K562 (cell line): ENCODE data around the gene R3HDM1. TPM values are rescaled to one million over a fixed set of nuclear protein-coding genes. Genes with fewer than 3 reads are reported as not detected.

ENCODE experiments used
- BRF1 ChIP-seq: IDR thresholded peaks from 3 replicates; pipeline ENCODE4 v1.6.1; 2011; ENCODE audit warnings: borderline replicate concordance, mild to moderate bottlenecking; ENCODE audit not compliant: insufficient read length; ENCODE audit errors: extremely low read depth
- CBX3 ChIP-seq, 2 experiments: IDR thresholded peaks; 1 replicate in 1 of 2; 2 replicates in 1 of 2; pipeline ENCODE4 v1.6.1; 2012; ENCODE audit warnings: inconsistent platforms in 2 of 2, low read length in 2 of 2, borderline replicate concordance in 1 of 2, control low read depth in 1 of 2
- DIDO1 ChIP-seq: fragments of 450-650 bp; IDR thresholded peaks from 2 replicates; pipeline ENCODE4 v1.6.1; 2016; ENCODE audit warnings: low read depth, missing biosample characterization, missing genetic modification characterization
- HDAC2 ChIP-seq: fragments of 450-650 bp; IDR thresholded peaks from 2 replicates; pipeline ENCODE4 v1.6.1; 2016; ENCODE audit warnings: mild to moderate bottlenecking
- HMGXB4 ChIP-seq: sonication (generic); formaldehyde crosslinking; IDR thresholded peaks from 2 replicates; pipeline ENCODE4 v1.8.1; 2023; ENCODE audit warnings: mild to moderate bottlenecking, missing genetic modification reagents
- HNRNPK ChIP-seq: fragments of 200-400 bp; formaldehyde crosslinking; IDR thresholded peaks from one replicate; pipeline ENCODE4 v1.6.1; 2018; ENCODE audit warnings: mild to moderate bottlenecking, low read depth, low read length; ENCODE audit not compliant: poor library complexity, severe bottlenecking
- ID3 ChIP-seq, 2 experiments: fragments of 250-450 bp in 1 of 2; fragments of 450-650 bp in 1 of 2; sonication (Bioruptor Pico) in 1 of 2; IDR thresholded peaks; 2 replicates each; pipeline versions ENCODE4 v1.6.1 to v1.8.0; 2016 to 2021; ENCODE audit warnings: mild to moderate bottlenecking in 2 of 2, moderate library complexity in 2 of 2, missing compliant biosample characterization in 1 of 2, missing genetic modification characterization in 1 of 2
- MEF2D ChIP-seq: conservative IDR thresholded peaks from 2 replicates; pipeline ENCODE4 v1.6.1; 2016; ENCODE audit warnings: low read depth, missing genetic modification characterization, missing compliant biosample characterization
- NCOA4 ChIP-seq: fragments of 450-650 bp; IDR thresholded peaks from 2 replicates; pipeline ENCODE4 v1.6.1; 2018; ENCODE audit warnings: mild to moderate bottlenecking; ENCODE audit not compliant: partially characterized antibody
- NFXL1 ChIP-seq: fragments of 450-650 bp; formaldehyde crosslinking; IDR thresholded peaks from 2 replicates; pipeline ENCODE4 v1.4.0; 2021; ENCODE audit warnings: mild to moderate bottlenecking
- PHB2 ChIP-seq: fragments of 450-650 bp; IDR thresholded peaks from 2 replicates; pipeline ENCODE4 v1.6.1; 2017; ENCODE audit warnings: low read depth
- RNF2 ChIP-seq: sonication (generic); IDR thresholded peaks from 2 replicates; pipeline ENCODE4 v1.6.1; 2016
- TAF1 ChIP-seq: IDR thresholded peaks from 2 replicates; pipeline ENCODE4 v1.6.1; 2011; ENCODE audit warnings: mild to moderate bottlenecking, low read length, moderate library complexity; ENCODE audit not compliant: insufficient read depth, control insufficient read depth, severe bottlenecking; ENCODE audit errors: extremely low read depth
- THRB ChIP-seq: fragments of 450-650 bp; formaldehyde crosslinking; conservative IDR thresholded peaks from 2 replicates; pipeline ENCODE4 v1.4.0; 2022; ENCODE audit warnings: mild to moderate bottlenecking, missing genetic modification characterization
- polyA plus RNA-seq, 8 experiments: library from polyadenylated mRNA; depleted of rRNA in 4 of 8; stranded (reverse) in 5 of 8; unstranded in 3 of 8; fragments of >200 nt; fragmentation: Nextera tagmentation in 2 of 8; fragmentation: Illumina TruSeq in 1 of 8; extraction: Ambion mirVana in 2 of 8; extraction: Trizol in 1 of 8; gene quantifications; 2 replicates each; pipeline versions ENCODE4 v1.2.1 to v1.2.3, GENCODE V29; 2011 to 2014; ENCODE audit warnings: inconsistent platforms in 1 of 8, missing spikeins in 1 of 8
- total RNA-seq, 7 experiments: library from RNA; depleted of rRNA in 6 of 7; stranded (reverse); fragments of >200 nt in 6 of 7; fragmentation: Illumina TruSeq in 2 of 7; extraction: Trizol in 2 of 7; gene quantifications; 2 replicates each; pipeline versions ENCODE4 v1.2.1 to v1.2.3, GENCODE V29; 2011 to 2021; ENCODE audit warnings: low replicate concordance in 1 of 7
- TF ChIP-seq, protein P1 (sequence below): fragments of 200-800 bp; sonication (Bioruptor generic); IDR thresholded peaks from 2 replicates; pipeline ENCODE4 v1.6.1; 2017; ENCODE audit warnings: missing genetic modification characterization, missing compliant biosample characterization

The R3HDM1 gene
- total and polyA plus RNA-seq, 9 of the 15 experiments (the other 6 are each of a cell fraction or from before 2014, with no cell fraction given): 12.4 to 89.4 (median 31.0) TPM

- TF ChIP-seq, protein P1, sequence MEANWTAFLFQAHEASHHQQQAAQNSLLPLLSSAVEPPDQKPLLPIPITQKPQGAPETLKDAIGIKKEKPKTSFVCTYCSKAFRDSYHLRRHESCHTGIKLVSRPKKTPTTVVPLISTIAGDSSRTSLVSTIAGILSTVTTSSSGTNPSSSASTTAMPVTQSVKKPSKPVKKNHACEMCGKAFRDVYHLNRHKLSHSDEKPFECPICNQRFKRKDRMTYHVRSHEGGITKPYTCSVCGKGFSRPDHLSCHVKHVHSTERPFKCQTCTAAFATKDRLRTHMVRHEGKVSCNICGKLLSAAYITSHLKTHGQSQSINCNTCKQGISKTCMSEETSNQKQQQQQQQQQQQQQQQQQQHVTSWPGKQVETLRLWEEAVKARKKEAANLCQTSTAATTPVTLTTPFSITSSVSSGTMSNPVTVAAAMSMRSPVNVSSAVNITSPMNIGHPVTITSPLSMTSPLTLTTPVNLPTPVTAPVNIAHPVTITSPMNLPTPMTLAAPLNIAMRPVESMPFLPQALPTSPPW: peak; percentile 86
- 0 out of 2 replicates have a peak, but pooled peaks have one; percentile 18 for TF ChIP-seq MEF2D
- TF ChIP-seq ID3 (CRISPR knock-in tag; IDR thresholded peaks at IDR 0.05): no peak
- 0 out of 2 replicates have a peak, but pooled peaks have one; percentile 12 for TF ChIP-seq ID3 (tag; IDR thresholded peaks at IDR 0.05)
- no peak for TF ChIP-seq BRF1
- no peak for TF ChIP-seq DIDO1 (tag)
- TF ChIP-seq HMGXB4 (CRISPR knock-in tag): no peak
- peak; percentile 52; the same call in 1 of the 2 replicates for TF ChIP-seq RNF2
- TF ChIP-seq NCOA4: no peak
- TF ChIP-seq HDAC2: 0 out of 2 replicates have a peak, but pooled peaks have one; percentile 30
- TF ChIP-seq HNRNPK: no peak
- TF ChIP-seq THRB: no peak
- peak in 1 of 2 experiments; percentile 98; a peak in 2 of 3 replicates for TF ChIP-seq CBX3 (IDR thresholded peaks at IDR 0.05; ENCODE audit: borderline replicate concordance in 1 of 2, low read length in 2 of 2)
- TF ChIP-seq PHB2: no peak
- TF ChIP-seq TAF1: peak; percentile 75
- no peak for TF ChIP-seq NFXL1
Observed at GRCh38 chr2:135741395-135742324, 210.4 kb downstream of the R3HDM1 start, which contains the start of gene UBXN4 (continued).
